Neural progenitor cell (in vitro differentiated cells): ENCODE measurements around the gene DUSP18. TPM values are rescaled to one million over a fixed set of nuclear protein-coding genes. Genes with fewer than 3 reads are reported as not detected.

ENCODE experiments used
- DNase-seq: peaks from one replicate; pipeline ENCODE4 v3.0.0-alpha.2; 2016; ENCODE audit warnings: low spot score
- H2AFZ ChIP-seq: fragments of 200-600 bp; sonication (generic); replicated peaks from 2 replicates; pipeline ENCODE4 v1.6.1; 2016; ENCODE audit warnings: antibody characterized with exemption
- H3F3A ChIP-seq: fragments of 200-600 bp; sonication (generic); 2 replicates; pipeline ENCODE4 v1.6.1; 2016; ENCODE audit warnings: antibody characterized with exemption, low read depth
- H3K27ac ChIP-seq: fragments of 200-600 bp; sonication (generic); 2 replicates; pipeline ENCODE4 v1.5.1; 2016; ENCODE audit warnings: mild to moderate bottlenecking
- H3K27me3 ChIP-seq: fragments of 200-600 bp; sonication (generic); 2 replicates; pipeline ENCODE4 v1.6.1; 2016; ENCODE audit warnings: mild to moderate bottlenecking, moderate library complexity
- H3K36me3 ChIP-seq: fragments of 200-600 bp; sonication (generic); 2 replicates; pipeline ENCODE4 v1.5.1; 2016
- H3K4me1 ChIP-seq: fragments of 200-600 bp; sonication (generic); 2 replicates; pipeline ENCODE4 v1.6.1; 2016; ENCODE audit warnings: mixed run types
- H3K4me2 ChIP-seq: fragments of 200-600 bp; sonication (generic); 2 replicates; pipeline ENCODE4 v1.6.1; 2016
- H3K4me3 ChIP-seq: fragments of 200-600 bp; sonication (generic); 2 replicates; pipeline ENCODE4 v1.5.1; 2016
- H3K79me2 ChIP-seq: fragments of 200-600 bp; sonication (generic); 2 replicates; pipeline ENCODE4 v1.6.1; 2016; ENCODE audit warnings: low read depth
- H3K9ac ChIP-seq: fragments of 200-600 bp; sonication (generic); 2 replicates; pipeline ENCODE4 v1.6.1; 2016
- H3K9me3 ChIP-seq: fragments of 200-600 bp; sonication (generic); 2 replicates; pipeline ENCODE4 v1.5.1; 2016; ENCODE audit warnings: low read depth
- H4K20me1 ChIP-seq: fragments of 200-600 bp; sonication (generic); 2 replicates; pipeline ENCODE4 v1.6.1; 2016; ENCODE audit warnings: low read depth
- H3K27ac Mint-ChIP-seq: 3 replicates; pipeline ENCODE4 v1.8.0; 2021; ENCODE audit warnings: mixed read lengths
- H3K27me3 Mint-ChIP-seq: 2 replicates; pipeline ENCODE4 v1.8.0; 2022; ENCODE audit warnings: low read depth, mild to moderate bottlenecking, inconsistent platforms, moderate library complexity, mixed read lengths; ENCODE audit not compliant: insufficient read depth
- H3K36me3 Mint-ChIP-seq: 3 replicates; pipeline ENCODE4 v1.8.0; 2021; ENCODE audit warnings: mixed read lengths
- H3K4me1 Mint-ChIP-seq: 3 replicates; pipeline ENCODE4 v1.8.0; 2021; ENCODE audit warnings: mixed read lengths
- H3K4me3 Mint-ChIP-seq: 3 replicates; pipeline ENCODE4 v1.8.0; 2021; ENCODE audit warnings: mild to moderate bottlenecking, moderate library complexity, mixed read lengths
- H3K9me3 Mint-ChIP-seq: 3 replicates; pipeline ENCODE4 v1.8.0; 2020; ENCODE audit warnings: mixed read lengths
- EZH2 ChIP-seq: fragments of 200-600 bp; sonication (generic); IDR thresholded peaks from 2 replicates; pipeline ENCODE4 v1.6.1; 2017; ENCODE audit warnings: antibody characterized with exemption, mild to moderate bottlenecking, moderate library complexity
- EZH2phosphoT487 ChIP-seq: fragments of 200-600 bp; sonication (generic); IDR thresholded peaks from 2 replicates; pipeline ENCODE4 v1.6.1; 2017; ENCODE audit warnings: antibody characterized with exemption
- total RNA-seq: library from RNA; depleted of rRNA; stranded (reverse); fragments of >200 nt; gene quantifications from 2 replicates; pipeline ENCODE4 v1.2.3, GENCODE V29; 2015; ENCODE audit warnings: low replicate concordance
- TF ChIP-seq, protein P1 (sequence below): fragments of 200-600 bp; sonication (generic); IDR thresholded peaks from 2 replicates; pipeline ENCODE4 v1.5.1; 2017; ENCODE audit warnings: antibody characterized with exemption, mild to moderate bottlenecking

DUSP18 gene
- total RNA-seq, 1 donor from 2014 or later: 3.1 TPM

DNA sequence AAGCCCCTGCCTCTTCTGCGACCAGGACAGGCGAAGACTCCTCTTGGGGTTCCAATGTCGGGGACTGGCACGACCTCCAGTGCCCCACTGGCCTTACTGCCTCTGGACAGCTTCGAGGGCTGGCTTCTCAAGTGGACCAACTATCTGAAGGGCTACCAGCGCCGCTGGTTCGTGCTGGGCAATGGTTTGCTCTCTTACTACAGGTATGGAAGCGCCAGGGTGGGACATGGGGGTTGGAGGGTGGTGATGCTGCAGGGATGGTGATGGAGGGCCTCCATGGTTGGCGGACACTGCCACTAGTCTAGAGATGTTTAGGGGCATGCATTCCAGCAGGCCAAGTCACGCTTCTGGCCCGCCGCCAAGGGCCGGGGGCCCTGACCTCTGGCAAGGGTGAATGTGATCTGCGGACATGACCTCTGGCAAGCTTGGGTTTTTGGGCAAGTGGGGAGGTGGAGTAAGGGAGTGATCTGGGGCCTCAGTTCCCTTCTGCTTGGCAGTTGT, 27.7 kb upstream of the DUSP18 start:
- H3K4me1 ChIP-seq: no peaks in the 10 kb centered on the region
- Mint-ChIP-seq H3K27ac (peak overlapping the region; percentile 36), H3K27me3 (peaks cover 19% of the 10 kb centered on the region), H3K4me3 (peak overlapping the region; percentile 86), H3K4me1 (peaks cover 19% of the 10 kb centered on the region), H3K9me3 (no peaks in the 10 kb centered on the region), H3K36me3 (no peaks in the 10 kb centered on the region)
- peak overlapping the region; percentile 63 for H3K4me3 ChIP-seq
- no peak overlapping the region for H3K9ac ChIP-seq
- H3F3A ChIP-seq: peaks cover 6% of the 10 kb centered on the region
- peaks cover 48% of the 10 kb centered on the region for H3K27me3 ChIP-seq
- TF ChIP-seq EZH2: peak; percentile 41
- TF ChIP-seq, protein P1, sequence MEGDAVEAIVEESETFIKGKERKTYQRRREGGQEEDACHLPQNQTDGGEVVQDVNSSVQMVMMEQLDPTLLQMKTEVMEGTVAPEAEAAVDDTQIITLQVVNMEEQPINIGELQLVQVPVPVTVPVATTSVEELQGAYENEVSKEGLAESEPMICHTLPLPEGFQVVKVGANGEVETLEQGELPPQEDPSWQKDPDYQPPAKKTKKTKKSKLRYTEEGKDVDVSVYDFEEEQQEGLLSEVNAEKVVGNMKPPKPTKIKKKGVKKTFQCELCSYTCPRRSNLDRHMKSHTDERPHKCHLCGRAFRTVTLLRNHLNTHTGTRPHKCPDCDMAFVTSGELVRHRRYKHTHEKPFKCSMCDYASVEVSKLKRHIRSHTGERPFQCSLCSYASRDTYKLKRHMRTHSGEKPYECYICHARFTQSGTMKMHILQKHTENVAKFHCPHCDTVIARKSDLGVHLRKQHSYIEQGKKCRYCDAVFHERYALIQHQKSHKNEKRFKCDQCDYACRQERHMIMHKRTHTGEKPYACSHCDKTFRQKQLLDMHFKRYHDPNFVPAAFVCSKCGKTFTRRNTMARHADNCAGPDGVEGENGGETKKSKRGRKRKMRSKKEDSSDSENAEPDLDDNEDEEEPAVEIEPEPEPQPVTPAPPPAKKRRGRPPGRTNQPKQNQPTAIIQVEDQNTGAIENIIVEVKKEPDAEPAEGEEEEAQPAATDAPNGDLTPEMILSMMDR: no peak
- TF ChIP-seq EZH2phosphoT487: no peak
- peak overlapping the region; percentile 98 for H2AFZ ChIP-seq
- no peaks in the 10 kb centered on the region for H3K36me3 ChIP-seq
- DNase-seq: no peak
- no peaks in the 10 kb centered on the region for H3K79me2 ChIP-seq
- H4K20me1 ChIP-seq: peaks cover 8% of the 10 kb centered on the region
- no peak overlapping the region for H3K27ac ChIP-seq
- H3K4me2 ChIP-seq: peak overlapping the region; percentile 100
- H3K9me3 ChIP-seq: no peaks in the 10 kb centered on the region

DNA sequence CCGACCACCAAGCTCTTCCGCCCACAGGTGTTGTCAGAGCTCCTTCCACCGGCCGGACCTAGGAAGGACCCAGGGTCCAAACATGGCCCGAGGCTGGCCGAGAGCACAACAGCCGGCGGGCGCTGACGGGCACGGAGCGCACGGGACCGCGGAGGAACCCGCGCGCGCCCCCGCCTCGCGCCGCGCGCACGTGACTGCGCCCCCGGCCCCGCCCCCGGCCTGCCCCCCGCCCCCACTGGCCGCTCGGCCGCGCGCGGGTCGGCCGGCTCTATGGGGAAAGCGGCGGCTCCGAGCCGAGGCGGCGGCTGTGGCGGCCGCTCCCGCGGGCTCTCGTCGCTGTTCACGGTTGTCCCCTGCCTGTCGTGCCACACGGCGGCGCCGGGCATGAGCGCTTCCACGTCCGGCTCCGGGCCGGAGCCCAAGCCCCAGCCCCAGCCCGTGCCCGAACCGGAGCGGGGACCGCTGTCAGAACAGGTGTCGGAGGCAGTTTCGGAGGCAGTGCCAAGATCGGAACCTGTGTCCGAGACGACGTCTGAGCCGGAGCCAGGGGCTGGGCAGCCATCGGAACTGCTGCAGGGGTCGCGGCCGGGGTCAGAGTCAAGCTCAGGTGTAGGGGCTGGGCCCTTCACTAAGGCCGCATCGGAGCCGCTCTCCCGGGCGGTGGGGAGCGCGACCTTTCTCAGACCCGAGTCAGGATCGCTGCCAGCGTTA, 27.1 kb upstream of the DUSP18 start, which contains the start of gene OSBP2:
OSBP2 (plus strand) TSS at position 235 of the 711 bp plus-strand sequence; CDS start at position 271, 36 bp downstream.
- Histone ChIP-seq H3K9ac (no peak within 1 kb of the TSS), H3K4me3 (peak within 1 kb of the TSS; percentile 63), H3K4me1 (no peaks in the 10 kb centered on the region), H3K27me3 (peaks cover 48% of the 10 kb centered on the region), H3K4me2 (peak within 1 kb of the TSS; percentile 100), H3F3A (peaks cover 6% of the 10 kb centered on the region), H3K9me3 (no peaks in the 10 kb centered on the region), H3K27ac (no peak within 1 kb of the TSS), H4K20me1 (peaks cover 8% of the 10 kb centered on the region), H3K79me2 (no peaks in the 10 kb centered on the region), H3K36me3 (no peaks in the 10 kb centered on the region), H2AFZ (peak within 1 kb of the TSS; percentile 98)
- peak within 1 kb of the TSS; percentile 92 for H3K4me3 Mint-ChIP-seq
- DNase-seq: peak; percentile 78
- H3K4me1 Mint-ChIP-seq: peaks cover 19% of the 10 kb centered on the region
- peak within 1 kb of the TSS; percentile 94 for H3K27ac Mint-ChIP-seq
- H3K9me3 Mint-ChIP-seq: no peaks in the 10 kb centered on the region
- peaks cover 16% of the 10 kb centered on the region for H3K27me3 Mint-ChIP-seq
- H3K36me3 Mint-ChIP-seq: no peaks in the 10 kb centered on the region
- no peak for TF ChIP-seq EZH2phosphoT487
- TF ChIP-seq EZH2: peak; percentile 74

DNA sequence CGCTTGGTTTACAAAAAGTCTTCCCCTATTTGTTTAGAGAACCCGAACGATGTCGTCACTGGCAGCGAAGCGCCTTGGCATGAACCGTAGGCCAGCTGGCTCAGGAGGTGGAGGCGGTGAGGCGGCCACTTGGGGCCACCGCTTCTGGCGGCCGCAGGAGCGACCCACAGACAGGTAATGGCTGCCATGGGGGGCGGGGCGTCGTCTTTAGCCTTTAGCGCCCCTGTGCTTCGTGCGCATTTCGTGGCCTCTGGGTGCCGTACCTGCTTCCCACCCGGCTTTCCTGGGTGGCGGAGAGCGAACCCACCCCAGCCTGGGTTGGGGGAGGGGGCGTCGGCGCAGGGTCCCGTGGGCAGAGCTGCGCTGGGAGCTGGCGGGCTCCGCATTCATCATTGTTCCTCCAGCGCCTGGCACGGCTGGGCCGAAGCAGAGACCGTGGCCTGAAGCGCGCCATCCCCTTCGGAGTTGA, 26.5 kb upstream of the DUSP18 start:
- Mint-ChIP-seq H3K4me1 (peaks cover 19% of the 10 kb centered on the region), H3K27me3 (peaks cover 16% of the 10 kb centered on the region), H3K27ac (peak overlapping the region; percentile 94), H3K4me3 (peak overlapping the region; percentile 92), H3K36me3 (no peaks in the 10 kb centered on the region), H3K9me3 (no peaks in the 10 kb centered on the region)
- DNase-seq: peak; percentile 70
- Histone ChIP-seq H4K20me1 (peaks cover 8% of the 10 kb centered on the region), H3K4me3 (peak overlapping the region; percentile 62), H3K27ac (no peak overlapping the region), H3K4me1 (no peaks in the 10 kb centered on the region), H3K9me3 (no peaks in the 10 kb centered on the region), H3K79me2 (no peaks in the 10 kb centered on the region), H3K9ac (no peak overlapping the region), H3K4me2 (peak overlapping the region; percentile 77), H2AFZ (peak overlapping the region; percentile 80), H3K36me3 (no peaks in the 10 kb centered on the region), H3K27me3 (peaks cover 48% of the 10 kb centered on the region), H3F3A (peaks cover 6% of the 10 kb centered on the region)
- TF ChIP-seq EZH2phosphoT487: no peak
- no peak for TF ChIP-seq EZH2
- TF ChIP-seq, protein P1: no peak

DNA sequence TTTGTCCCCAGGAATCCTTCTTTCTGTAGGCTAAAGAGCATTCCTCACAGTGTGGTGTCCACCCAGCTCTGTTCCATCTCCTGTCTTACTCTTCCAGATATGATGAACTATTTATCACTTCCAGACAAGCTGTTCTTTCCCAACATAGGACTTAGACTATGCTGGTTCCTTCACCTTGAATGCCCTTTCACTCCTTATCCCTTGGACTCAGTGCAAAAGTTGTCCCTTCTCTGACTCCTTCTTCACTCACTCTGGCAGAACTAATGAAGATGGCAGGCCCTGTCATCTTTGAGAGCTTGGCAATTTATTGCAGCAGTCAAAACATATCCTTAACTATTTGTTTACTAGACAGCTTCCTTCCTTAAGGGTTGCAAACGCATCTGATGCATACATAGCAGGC, 23.5 kb upstream of the DUSP18 start:
- no peaks in the 10 kb centered on the region for H3K36me3 Mint-ChIP-seq
- Histone ChIP-seq H3K9me3 (no peaks in the 10 kb centered on the region), H3K27me3 (peaks cover 29% of the 10 kb centered on the region), H4K20me1 (peaks cover 8% of the 10 kb centered on the region), H3F3A (peaks cover 6% of the 10 kb centered on the region), H3K27ac (no peak overlapping the region), H2AFZ (no peak overlapping the region), H3K9ac (no peak overlapping the region), H3K79me2 (no peaks in the 10 kb centered on the region), H3K4me2 (no peak overlapping the region), H3K4me3 (no peak overlapping the region), H3K36me3 (no peaks in the 10 kb centered on the region), H3K4me1 (no peaks in the 10 kb centered on the region)
- no peaks in the 10 kb centered on the region for H3K9me3 Mint-ChIP-seq
- H3K4me1 Mint-ChIP-seq: peaks cover 19% of the 10 kb centered on the region
- peaks cover 11% of the 10 kb centered on the region for H3K27me3 Mint-ChIP-seq
- TF ChIP-seq, protein P1: no peak
- H3K4me3 Mint-ChIP-seq: no peak overlapping the region
- H3K27ac Mint-ChIP-seq: no peak overlapping the region
- no peak for DNase-seq
